Measurements from ENCODE around the gene KCNMA1.

KCNMA1 gene

DNA sequence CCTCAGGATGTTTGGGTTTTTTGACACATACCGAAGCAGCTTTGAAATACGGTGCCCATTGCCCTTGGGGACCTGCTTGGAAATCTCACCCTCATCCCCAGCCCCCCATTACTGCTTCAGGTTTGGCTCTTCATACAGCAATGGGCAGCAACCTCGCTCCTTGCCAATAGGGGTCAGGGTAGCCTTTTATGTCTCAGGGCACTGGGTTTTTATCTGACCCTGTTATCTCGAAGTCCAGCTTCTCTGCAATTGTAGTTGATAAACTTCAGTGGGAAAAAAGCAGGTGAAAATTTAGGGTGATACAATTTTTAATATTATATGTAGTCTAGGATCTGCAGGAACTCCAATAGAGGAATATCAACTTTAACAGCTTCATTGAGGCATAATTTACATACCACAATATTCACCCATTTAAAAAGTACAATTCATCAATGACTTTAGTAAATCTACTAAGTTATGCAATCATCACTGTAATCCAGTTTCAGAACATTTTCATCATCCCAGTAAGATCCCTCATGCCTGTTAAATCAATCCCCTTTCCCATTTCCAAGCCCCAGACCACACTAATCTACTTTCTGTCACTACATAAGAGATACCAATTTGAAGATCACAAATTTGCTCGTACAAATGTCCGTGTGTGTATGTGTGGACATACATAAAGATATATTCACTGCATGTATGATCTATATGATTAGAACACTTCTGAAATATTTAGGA is 386.2 kb downstream of the KCNMA1 start:
- no peak overlapping the region for H3K4me3 ChIP-seq (ENCODE audit: low read depth, low read length)
- TF ChIP-seq, protein P1, sequence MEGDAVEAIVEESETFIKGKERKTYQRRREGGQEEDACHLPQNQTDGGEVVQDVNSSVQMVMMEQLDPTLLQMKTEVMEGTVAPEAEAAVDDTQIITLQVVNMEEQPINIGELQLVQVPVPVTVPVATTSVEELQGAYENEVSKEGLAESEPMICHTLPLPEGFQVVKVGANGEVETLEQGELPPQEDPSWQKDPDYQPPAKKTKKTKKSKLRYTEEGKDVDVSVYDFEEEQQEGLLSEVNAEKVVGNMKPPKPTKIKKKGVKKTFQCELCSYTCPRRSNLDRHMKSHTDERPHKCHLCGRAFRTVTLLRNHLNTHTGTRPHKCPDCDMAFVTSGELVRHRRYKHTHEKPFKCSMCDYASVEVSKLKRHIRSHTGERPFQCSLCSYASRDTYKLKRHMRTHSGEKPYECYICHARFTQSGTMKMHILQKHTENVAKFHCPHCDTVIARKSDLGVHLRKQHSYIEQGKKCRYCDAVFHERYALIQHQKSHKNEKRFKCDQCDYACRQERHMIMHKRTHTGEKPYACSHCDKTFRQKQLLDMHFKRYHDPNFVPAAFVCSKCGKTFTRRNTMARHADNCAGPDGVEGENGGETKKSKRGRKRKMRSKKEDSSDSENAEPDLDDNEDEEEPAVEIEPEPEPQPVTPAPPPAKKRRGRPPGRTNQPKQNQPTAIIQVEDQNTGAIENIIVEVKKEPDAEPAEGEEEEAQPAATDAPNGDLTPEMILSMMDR (IDR thresholded peaks at IDR 0.05; ENCODE audit: low read depth, low read length), result peak; percentile 89

DNA sequence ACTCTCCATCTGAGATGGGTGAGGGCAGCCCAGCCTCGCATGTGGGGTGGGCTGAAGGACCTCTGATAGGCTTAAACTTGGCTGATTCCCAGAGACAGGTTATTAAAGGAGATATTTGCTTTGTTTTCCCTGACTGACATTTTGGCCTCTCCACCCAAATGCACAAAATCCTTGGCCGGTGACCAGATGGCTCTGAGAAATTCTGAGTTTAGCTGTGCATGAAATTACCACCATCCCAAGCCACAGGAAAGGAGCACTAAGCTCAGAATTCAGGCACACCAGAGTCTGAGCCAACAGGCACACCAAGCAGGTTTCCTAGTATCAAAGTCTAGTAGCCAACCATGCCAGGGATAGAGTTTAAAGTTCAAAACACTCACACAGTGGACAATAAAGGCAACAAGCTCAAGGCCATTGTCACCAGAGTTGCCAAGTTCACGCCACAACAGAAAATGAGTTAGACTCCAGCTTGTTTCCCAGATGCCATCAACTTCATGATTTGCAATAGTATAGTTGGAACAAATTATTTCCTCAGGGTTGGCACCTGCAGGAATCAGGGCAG is 387.6 kb downstream of the KCNMA1 start:
- TF ChIP-seq, protein P1 (IDR thresholded peaks at IDR 0.05; ENCODE audit: low read depth, low read length), result no peak
- no peak overlapping the region for H3K4me3 ChIP-seq (ENCODE audit: low read depth, low read length)

DNA sequence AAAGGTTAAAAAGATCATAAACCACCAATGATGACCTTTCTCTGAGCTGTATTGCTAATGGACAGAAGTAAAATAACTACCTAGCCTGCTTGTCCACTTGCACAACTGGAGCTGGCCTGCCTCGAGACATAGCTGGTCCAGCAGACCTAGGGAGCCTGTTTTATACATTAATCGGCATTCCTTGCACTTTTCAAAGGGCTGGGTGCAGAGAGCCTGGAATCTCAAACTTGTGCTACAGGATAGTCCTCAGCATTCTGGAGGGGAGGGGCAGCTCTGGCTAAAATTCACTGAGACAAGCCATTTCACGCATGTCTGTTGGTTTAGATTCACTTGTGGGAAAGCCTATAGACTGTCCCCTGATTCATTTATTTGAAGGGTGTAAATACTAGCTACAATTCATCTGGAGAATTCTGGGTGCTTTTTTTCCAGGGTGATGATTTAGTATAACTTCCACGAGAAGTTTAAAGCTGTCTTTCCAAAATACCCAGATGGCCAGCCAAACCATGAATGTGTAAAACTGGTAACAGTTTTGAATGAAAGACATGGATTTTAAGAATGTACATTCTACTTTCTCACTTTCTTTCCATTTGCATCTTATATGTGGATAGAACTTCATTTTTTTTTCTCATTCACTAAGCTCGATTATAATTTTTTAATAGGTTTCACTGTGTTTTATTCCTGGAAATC is 389.4 kb downstream of the KCNMA1 start:
- H3K4me3 ChIP-seq (ENCODE audit: low read depth, low read length), result no peak overlapping the region
- TF ChIP-seq, protein P1 (IDR thresholded peaks at IDR 0.05; ENCODE audit: low read depth, low read length), result no peak

DNA sequence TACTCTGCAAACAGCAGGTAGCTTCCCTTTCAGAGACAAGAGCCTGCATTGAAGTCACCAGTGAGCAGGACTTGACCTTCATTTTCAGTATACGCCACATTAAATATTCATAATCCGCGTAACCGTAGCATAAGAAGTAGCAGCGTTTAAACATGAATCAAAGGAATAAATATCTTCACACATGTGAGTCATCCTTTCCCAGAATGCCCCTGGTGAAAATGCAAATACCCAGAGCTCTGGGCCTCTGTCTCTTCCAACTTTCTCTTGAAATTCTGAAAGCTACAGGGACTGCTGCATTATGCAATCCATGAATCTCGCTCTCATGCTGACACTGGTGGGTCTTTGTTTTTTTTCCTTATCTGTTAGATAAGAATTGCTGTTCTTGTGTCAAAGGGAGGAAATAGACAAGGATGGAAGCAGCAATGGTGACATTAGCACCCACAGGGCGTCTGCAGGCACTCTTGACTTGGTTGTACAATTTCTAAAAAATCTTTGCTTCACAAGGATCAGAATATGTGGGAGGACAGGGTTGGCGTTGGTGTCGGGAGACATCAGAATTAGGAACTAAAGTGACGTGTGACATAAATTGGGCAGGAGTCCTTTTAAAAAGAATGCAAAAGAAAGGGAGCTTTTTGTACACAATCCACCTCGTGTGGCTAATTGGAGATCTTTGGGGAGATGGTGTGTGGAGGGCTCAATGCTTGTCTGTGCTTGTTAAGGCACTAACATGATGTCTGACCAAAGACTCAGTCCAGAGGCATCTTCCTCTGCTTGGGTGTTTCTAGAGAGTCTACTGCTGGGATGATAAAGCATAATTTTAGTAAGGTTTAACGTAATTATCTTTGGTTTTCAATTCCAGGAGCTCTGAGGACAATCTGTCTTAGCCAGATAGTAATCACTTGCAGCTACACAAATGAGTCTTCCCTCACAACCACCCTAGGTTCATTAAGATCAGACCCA is 390.3 kb downstream of the KCNMA1 start:
- TF ChIP-seq, protein P1 (IDR thresholded peaks at IDR 0.05; ENCODE audit: low read depth, low read length), result no peak
- H3K4me3 ChIP-seq (ENCODE audit: low read depth, low read length), result no peak overlapping the region

DNA sequence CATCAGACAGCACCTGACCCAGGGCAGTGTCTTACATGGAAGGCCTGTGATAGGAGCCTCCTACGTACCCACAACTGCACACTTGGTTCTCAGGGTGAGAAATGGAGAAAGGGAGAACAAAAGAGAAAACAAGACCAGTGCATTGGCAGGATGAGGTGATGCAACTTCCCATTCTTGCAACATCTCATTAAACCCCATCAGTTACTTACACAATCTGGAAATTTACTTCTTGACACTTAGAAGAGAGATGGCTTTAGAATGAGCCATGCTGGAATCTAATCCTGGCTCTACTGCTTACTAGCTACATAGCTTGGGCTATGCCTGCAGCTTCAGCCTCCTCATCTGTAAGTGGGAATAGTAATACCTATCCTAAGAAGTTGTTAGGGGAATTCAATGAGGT is 391.7 kb downstream of the KCNMA1 start:
- H3K4me3 ChIP-seq (ENCODE audit: low read depth, low read length), result no peak overlapping the region
- TF ChIP-seq, protein P1 (IDR thresholded peaks at IDR 0.05; ENCODE audit: low read depth, low read length), result no peak

DNA sequence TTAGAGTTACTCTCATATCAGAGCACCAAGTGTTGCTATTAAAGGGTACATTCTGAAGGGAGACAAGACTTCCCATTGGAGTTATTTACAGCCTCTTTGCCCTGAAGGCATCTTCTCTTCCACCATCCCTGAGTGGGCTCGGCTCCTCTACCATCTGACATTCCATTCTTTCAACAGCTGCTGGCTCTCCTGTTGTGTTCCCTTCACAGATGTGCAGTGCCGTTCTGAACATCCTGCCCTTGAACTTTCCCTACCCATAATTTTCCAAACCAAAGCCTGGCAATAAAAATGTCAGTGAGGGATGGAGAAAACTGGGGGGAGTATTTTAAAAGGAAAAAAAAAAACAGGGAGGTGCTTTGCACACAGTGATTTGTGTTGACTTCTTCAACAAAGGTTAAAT is 392.9 kb downstream of the KCNMA1 start:
- no peak overlapping the region for H3K4me3 ChIP-seq (ENCODE audit: low read depth, low read length)
- TF ChIP-seq, protein P1 (IDR thresholded peaks at IDR 0.05; ENCODE audit: low read depth, low read length), result no peak
